Measurements from ENCODE around the gene ICAM1.

The ICAM1 gene

DNA sequence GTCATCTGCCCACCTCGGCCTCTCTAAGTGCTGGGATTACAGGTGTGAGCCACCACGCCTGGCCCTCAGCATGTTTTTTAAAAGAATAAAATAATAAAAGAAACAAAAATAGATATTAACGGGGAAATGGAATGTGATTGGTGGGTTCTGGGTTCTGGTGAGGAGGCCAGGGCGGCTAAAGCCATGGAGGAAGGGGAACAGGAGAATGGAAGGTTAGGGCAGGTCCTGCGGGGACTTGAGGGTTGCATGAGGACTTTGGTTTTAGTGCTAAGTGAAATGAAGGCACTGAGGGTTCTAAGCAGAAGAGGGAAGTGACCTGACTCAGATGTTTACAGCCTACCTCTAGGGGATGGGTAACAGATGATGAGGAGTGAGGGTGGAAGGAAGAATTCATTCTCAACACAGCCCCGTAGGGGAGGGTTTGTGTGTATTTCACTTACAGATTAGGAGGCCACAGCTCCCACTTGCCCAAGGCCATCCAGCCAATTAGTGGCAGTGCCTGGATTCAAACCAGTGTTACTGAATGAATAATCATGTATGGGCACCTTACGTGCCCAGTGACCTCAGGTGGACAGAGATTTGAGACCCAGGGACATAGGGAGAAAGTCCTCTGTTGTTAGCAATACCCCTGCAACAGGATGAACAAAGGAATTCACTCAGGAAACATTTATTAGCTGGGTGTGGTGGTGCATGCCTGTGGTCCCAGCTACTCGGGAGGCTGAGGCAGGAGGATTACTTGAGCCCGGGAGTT lies 25.6 kb upstream of the ICAM1 start:
- H3K27me3 ChIP-seq (ENCODE audit: insufficient read depth, low read length), result no peaks in the 10 kb centered on the region
- H3K4me3 ChIP-seq (ENCODE audit: low read depth, low read length), result no peak overlapping the region
- H3K79me2 ChIP-seq (ENCODE audit: control insufficient read depth, insufficient read depth, low read length, unreplicated experiment), result no peaks in the 10 kb centered on the region
- no peaks in the 10 kb centered on the region for H3K36me3 ChIP-seq (ENCODE audit: insufficient read depth, low read length)
- H2AFZ ChIP-seq (ENCODE audit: low read length, unreplicated experiment), result no peak overlapping the region
- H3K4me1 ChIP-seq (ENCODE audit: control insufficient read depth, insufficient read depth, low read length, unreplicated experiment), result no peaks in the 10 kb centered on the region
- no peak overlapping the region for H3K27ac ChIP-seq (ENCODE audit: low read depth, low read length)

DNA sequence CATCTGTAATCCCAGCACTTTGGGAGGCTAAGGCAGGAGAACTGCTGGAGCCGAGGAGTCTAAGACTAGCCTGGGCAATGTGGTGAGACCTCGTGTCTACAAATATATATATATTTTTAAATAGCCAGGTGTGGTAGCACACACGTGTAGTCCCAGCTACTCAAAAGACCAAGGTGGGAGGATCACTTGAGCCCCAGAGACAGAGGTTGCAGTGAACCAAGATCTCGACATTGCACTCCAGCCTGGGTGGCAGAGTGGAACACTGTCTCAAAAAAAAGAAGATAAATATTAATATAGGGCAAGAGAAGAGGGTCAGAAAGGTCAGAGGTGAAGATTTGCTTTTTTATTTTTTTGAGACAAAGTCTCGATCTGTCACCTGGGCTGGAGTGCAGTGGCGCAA lies 24.4 kb upstream of the ICAM1 start:
- Histone ChIP-seq H3K79me2 (ENCODE audit: control insufficient read depth, insufficient read depth, low read length, unreplicated experiment) (no peaks in the 10 kb centered on the region), H3K27me3 (ENCODE audit: insufficient read depth, low read length) (no peaks in the 10 kb centered on the region), H3K36me3 (ENCODE audit: insufficient read depth, low read length) (no peaks in the 10 kb centered on the region), H3K27ac (ENCODE audit: low read depth, low read length) (no peak overlapping the region), H3K4me3 (ENCODE audit: low read depth, low read length) (no peak overlapping the region), H2AFZ (ENCODE audit: low read length, unreplicated experiment) (no peak overlapping the region), H3K4me1 (ENCODE audit: control insufficient read depth, insufficient read depth, low read length, unreplicated experiment) (no peaks in the 10 kb centered on the region)

DNA sequence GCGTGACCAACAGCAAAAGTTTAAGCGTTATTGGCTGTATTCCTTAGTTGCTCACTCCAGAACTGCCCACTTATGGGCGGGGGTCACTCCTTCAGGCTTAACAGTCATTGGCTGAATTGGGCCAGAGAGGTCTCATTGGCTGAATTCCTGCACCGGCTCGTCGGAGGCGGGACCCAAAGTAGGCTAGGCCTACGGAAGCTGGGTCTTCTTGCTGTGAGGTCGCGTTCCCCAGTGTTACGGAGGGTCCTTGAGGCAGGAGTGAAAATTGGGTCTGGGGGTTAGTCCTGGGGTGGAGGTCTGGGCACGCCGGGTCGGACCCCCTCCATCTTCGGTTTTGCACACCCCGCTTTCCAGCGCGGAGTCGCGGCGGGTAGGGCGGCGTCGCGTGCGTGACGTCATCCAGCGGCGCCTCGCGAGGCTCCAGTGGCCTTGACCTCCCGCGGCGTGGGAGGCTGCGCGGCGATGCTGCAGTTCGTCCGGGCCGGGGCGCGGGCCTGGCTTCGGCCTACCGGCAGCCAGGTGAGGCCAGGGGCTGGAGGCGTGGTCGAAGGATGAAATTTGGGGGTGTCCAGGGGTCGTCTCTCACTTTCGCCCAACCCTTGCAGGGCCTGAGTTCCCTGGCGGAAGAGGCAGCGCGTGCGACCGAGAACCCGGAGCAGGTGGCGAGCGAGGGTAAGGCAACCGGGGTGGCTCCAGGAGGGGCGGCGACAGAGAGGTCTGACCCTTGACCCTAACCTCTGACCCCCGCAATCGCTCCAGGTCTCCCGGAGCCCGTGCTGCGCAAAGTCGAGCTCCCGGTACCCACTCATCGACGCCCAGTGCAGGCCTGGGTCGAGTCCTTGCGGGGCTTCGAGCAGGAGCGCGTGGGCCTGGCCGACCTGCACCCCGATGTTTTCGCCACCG lies 18.9 kb upstream of the ICAM1 start, which contains the start of gene MRPL4:
TSS of gene MRPL4 (plus strand) at position 423 of the 903 bp plus-strand sequence. CDS start at position 463, 40 bp downstream.
- H3K27me3 ChIP-seq (ENCODE audit: insufficient read depth, low read length), result no peaks in the 10 kb centered on the region
- H3K36me3 ChIP-seq (ENCODE audit: insufficient read depth, low read length), result no peaks in the 10 kb centered on the region
- H3K27ac ChIP-seq (ENCODE audit: low read depth, low read length), result peak within 1 kb of the TSS; percentile 48; the same call in 1 of the 2 replicates
- H3K4me1 ChIP-seq (ENCODE audit: control insufficient read depth, insufficient read depth, low read length, unreplicated experiment), result no peaks in the 10 kb centered on the region
- H3K79me2 ChIP-seq (ENCODE audit: control insufficient read depth, insufficient read depth, low read length, unreplicated experiment), result peaks cover 9% of the 10 kb centered on the region
- H3K4me3 ChIP-seq (ENCODE audit: low read depth, low read length), result peak within 1 kb of the TSS; percentile 97
- peak within 1 kb of the TSS; percentile 94 for H2AFZ ChIP-seq (ENCODE audit: low read length, unreplicated experiment)

DNA sequence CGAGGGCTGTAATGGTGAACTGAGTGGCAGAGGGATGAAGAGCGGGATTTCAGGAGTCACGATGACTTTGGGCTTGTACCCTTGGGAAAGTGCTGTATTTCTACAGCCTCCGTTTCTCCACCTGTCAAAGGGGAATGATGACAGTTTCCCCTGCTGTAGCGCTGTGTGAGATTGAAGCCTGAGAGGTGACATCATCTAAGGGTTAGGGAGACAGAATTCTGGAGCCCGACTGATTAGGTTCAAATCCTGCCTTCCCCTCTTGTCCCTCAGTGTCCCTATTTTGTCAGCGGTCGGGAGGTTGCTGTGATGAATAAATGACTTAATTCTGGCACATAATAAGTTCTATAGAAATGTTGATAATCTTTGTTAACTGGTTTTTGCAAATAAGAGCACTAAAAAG lies 18.2 kb upstream of the ICAM1 start:
- peaks cover 9% of the 10 kb centered on the region for H3K79me2 ChIP-seq (ENCODE audit: control insufficient read depth, insufficient read depth, low read length, unreplicated experiment)
- no peaks in the 10 kb centered on the region for H3K4me1 ChIP-seq (ENCODE audit: control insufficient read depth, insufficient read depth, low read length, unreplicated experiment)
- H3K27ac ChIP-seq (ENCODE audit: low read depth, low read length), result no peak overlapping the region
- H3K36me3 ChIP-seq (ENCODE audit: insufficient read depth, low read length), result no peaks in the 10 kb centered on the region
- H2AFZ ChIP-seq (ENCODE audit: low read length, unreplicated experiment), result peak overlapping the region; percentile 68
- H3K4me3 ChIP-seq (ENCODE audit: low read depth, low read length), result peak overlapping the region; percentile 97
- H3K27me3 ChIP-seq (ENCODE audit: insufficient read depth, low read length), result no peaks in the 10 kb centered on the region

DNA sequence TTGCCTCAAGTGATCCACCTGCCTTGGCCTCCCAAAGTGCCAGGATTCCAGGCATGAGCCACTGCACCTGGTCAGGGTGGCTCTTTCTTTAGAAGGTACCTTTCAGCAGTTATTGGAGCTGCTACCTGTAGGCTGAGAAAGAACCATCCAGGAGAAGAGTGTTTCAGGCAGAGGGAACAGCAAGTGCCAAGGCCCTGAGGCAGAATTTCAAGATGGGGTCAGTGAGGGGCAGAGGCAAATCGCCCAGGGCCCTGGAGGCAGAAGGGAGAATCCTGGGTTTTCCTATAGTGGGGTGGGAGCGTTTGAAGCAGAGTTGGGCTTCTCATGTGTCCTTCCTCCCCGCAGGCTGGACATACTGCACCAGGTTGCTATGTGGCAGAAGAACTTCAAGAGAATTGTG lies 16.7 kb upstream of the ICAM1 start:
- H2AFZ ChIP-seq (ENCODE audit: low read length, unreplicated experiment), result no peak overlapping the region
- peaks cover 9% of the 10 kb centered on the region for H3K79me2 ChIP-seq (ENCODE audit: control insufficient read depth, insufficient read depth, low read length, unreplicated experiment)
- H3K27me3 ChIP-seq (ENCODE audit: insufficient read depth, low read length), result no peaks in the 10 kb centered on the region
- H3K27ac ChIP-seq (ENCODE audit: low read depth, low read length), result no peak overlapping the region
- no peaks in the 10 kb centered on the region for H3K4me1 ChIP-seq (ENCODE audit: control insufficient read depth, insufficient read depth, low read length, unreplicated experiment)
- H3K36me3 ChIP-seq (ENCODE audit: insufficient read depth, low read length), result no peaks in the 10 kb centered on the region
- H3K4me3 ChIP-seq (ENCODE audit: low read depth, low read length), result no peak overlapping the region

DNA sequence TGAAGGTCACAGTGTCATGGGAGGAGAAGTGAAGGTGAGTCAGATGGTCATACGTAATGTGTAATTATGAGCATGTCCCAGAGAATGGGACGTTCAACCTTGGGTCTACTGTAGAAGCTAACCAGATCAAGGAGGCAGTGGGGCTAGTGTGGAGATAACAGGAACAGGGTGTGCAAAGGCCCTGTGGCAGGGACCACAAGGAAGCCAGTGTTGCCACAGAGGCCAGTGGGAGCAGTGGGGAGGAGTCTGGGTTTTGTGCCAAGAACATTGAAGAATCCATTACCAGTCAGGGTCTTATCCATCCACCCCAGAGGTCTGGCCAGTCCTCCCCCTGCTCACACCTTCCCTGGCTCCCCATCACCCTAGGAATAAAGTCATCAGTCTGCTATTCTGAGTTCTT lies 15.6 kb upstream of the ICAM1 start:
- no peak overlapping the region for H3K27ac ChIP-seq (ENCODE audit: low read depth, low read length)
- peaks cover 9% of the 10 kb centered on the region for H3K79me2 ChIP-seq (ENCODE audit: control insufficient read depth, insufficient read depth, low read length, unreplicated experiment)
- H3K27me3 ChIP-seq (ENCODE audit: insufficient read depth, low read length), result no peaks in the 10 kb centered on the region
- no peaks in the 10 kb centered on the region for H3K4me1 ChIP-seq (ENCODE audit: control insufficient read depth, insufficient read depth, low read length, unreplicated experiment)
- no peak overlapping the region for H3K4me3 ChIP-seq (ENCODE audit: low read depth, low read length)
- no peaks in the 10 kb centered on the region for H3K36me3 ChIP-seq (ENCODE audit: insufficient read depth, low read length)
- H2AFZ ChIP-seq (ENCODE audit: low read length, unreplicated experiment), result no peak overlapping the region

DNA sequence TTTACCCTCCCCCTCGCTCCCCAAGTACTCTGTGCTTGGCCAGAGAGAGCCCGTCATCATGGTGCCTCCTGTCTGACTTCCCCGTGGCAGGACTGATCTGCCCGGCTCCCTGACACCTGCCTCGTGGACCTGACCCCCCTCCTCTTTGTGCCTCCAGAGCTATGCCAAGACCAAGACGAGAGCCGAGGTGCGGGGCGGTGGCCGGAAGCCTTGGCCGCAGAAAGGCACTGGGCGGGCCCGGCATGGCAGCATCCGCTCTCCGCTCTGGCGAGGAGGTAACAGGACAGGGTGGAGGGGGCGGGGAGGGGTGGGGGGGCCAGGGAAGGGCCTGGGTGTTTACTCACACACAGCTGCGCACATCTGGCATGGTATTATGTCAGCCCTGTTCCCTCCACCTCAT lies 14.4 kb upstream of the ICAM1 start:
- Histone ChIP-seq H3K79me2 (ENCODE audit: control insufficient read depth, insufficient read depth, low read length, unreplicated experiment) (peaks cover 9% of the 10 kb centered on the region), H3K36me3 (ENCODE audit: insufficient read depth, low read length) (no peaks in the 10 kb centered on the region), H3K4me1 (ENCODE audit: control insufficient read depth, insufficient read depth, low read length, unreplicated experiment) (no peaks in the 10 kb centered on the region)

DNA sequence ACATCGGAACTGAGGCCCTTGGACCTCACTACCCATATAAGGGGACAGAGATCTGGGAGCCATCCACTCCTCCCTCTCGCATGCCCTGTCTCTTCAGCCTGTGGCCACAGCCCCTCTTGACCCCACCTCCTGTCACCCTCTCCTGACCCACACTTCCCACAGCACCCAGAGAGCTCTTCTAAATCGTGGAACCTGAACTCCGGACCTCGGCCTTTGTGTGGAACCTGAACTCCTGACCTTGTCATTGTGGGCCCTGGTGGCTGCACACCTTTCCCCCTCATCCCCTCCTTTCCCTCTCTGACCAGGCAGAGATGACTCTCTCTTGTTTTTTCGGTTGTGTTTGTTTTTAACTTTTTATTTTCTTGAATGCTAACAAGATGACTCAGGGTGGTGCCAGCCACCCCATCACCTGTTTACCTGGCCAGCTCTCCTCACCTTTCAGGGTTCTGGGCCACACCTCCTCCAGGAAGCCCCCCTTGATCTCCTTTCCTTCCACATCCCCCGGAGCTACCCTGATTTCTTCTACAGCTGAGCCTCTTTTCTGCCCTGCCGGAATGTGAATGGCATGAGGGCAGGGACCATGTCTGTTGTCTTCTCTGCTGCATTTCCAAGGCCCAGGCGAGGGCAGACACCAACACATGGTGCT lies 13.8 kb upstream of the ICAM1 start:
- H2AFZ ChIP-seq (ENCODE audit: low read length, unreplicated experiment), result no peak overlapping the region
- H3K36me3 ChIP-seq (ENCODE audit: insufficient read depth, low read length), result no peaks in the 10 kb centered on the region
- no peak overlapping the region for H3K4me3 ChIP-seq (ENCODE audit: low read depth, low read length)
- H3K27ac ChIP-seq (ENCODE audit: low read depth, low read length), result no peak overlapping the region
- H3K27me3 ChIP-seq (ENCODE audit: insufficient read depth, low read length), result no peaks in the 10 kb centered on the region
- no peaks in the 10 kb centered on the region for H3K4me1 ChIP-seq (ENCODE audit: control insufficient read depth, insufficient read depth, low read length, unreplicated experiment)
- H3K79me2 ChIP-seq (ENCODE audit: control insufficient read depth, insufficient read depth, low read length, unreplicated experiment), result peaks cover 9% of the 10 kb centered on the region

More for the DNA sequence above, 14.4 kb upstream of the ICAM1 start:
- Histone ChIP-seq H3K27ac (ENCODE audit: low read depth, low read length) (no peak overlapping the region), H3K27me3 (ENCODE audit: insufficient read depth, low read length) (no peaks in the 10 kb centered on the region), H3K4me3 (ENCODE audit: low read depth, low read length) (no peak overlapping the region), H2AFZ (ENCODE audit: low read length, unreplicated experiment) (no peak overlapping the region)

DNA sequence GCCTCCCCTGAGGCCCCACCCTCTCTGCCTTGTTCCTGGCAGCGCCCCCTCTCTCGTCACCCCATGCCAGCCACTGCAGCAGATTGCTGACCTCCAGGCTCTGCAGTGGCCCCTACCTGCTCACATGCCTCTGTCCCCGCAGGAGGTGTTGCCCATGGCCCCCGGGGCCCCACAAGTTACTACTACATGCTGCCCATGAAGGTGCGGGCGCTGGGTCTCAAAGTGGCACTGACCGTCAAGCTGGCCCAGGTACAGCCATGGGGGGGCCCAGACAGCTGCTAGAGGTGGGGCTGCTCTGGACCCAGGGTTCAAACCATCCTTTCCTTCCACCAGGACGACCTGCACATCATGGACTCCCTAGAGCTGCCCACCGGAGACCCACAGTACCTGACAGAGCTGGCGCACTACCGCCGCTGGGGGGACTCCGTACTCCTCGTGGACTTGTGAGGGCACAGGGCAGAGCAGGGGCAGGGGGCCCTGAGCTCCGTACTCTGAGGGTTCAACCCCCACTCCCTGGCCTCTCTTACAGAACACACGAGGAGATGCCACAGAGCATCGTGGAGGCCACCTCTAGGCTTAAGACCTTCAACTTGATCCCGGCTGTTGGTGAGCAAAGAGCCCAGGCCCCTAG lies 12.7 kb upstream of the ICAM1 start:
- H3K4me3 ChIP-seq (ENCODE audit: low read depth, low read length), result no peak overlapping the region
- no peak overlapping the region for H2AFZ ChIP-seq (ENCODE audit: low read length, unreplicated experiment)
- H3K79me2 ChIP-seq (ENCODE audit: control insufficient read depth, insufficient read depth, low read length, unreplicated experiment), result no peaks in the 10 kb centered on the region
- no peaks in the 10 kb centered on the region for H3K36me3 ChIP-seq (ENCODE audit: insufficient read depth, low read length)
- no peaks in the 10 kb centered on the region for H3K27me3 ChIP-seq (ENCODE audit: insufficient read depth, low read length)
- no peak overlapping the region for H3K27ac ChIP-seq (ENCODE audit: low read depth, low read length)
- H3K4me1 ChIP-seq (ENCODE audit: control insufficient read depth, insufficient read depth, low read length, unreplicated experiment), result no peaks in the 10 kb centered on the region

DNA sequence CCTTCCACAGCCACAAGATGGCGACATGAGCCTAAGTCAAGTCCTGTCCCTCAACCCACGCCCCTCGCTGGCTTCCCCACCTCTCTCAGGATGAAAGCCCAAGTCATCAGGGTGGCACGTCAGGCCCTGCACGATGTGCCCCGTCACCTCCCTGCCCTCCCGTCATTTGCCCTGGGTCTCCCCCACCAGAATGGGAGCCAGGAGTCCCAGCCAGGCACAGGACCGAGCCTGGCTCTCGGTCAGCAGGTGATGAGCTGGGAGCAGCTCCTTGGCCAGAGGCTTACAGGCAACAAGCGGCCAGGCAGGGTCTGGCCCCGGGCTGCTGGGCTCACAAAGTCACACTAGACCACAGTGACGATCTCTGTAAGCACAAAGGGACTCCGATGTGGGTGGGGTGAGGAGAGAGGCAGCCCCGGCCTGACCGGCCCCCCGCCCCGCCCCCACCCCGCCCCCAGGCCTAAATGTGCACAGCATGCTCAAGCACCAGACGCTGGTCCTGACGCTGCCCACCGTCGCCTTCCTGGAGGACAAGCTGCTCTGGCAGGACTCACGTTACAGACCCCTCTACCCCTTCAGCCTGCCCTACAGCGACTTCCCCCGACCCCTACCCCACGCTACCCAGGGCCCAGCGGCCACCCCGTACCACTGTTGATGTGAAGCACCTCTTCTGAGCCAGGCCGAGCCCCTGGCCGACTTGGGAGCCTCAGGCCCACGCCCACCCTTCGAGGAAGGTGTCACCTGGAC lies 11.6 kb upstream of the ICAM1 start:
- Histone ChIP-seq H3K79me2 (ENCODE audit: control insufficient read depth, insufficient read depth, low read length, unreplicated experiment) (no peaks in the 10 kb centered on the region), H2AFZ (ENCODE audit: low read length, unreplicated experiment) (no peak overlapping the region), H3K36me3 (ENCODE audit: insufficient read depth, low read length) (no peaks in the 10 kb centered on the region), H3K4me1 (ENCODE audit: control insufficient read depth, insufficient read depth, low read length, unreplicated experiment) (no peaks in the 10 kb centered on the region), H3K4me3 (ENCODE audit: low read depth, low read length) (no peak overlapping the region), H3K27me3 (ENCODE audit: insufficient read depth, low read length) (no peaks in the 10 kb centered on the region), H3K27ac (ENCODE audit: low read depth, low read length) (no peak overlapping the region)
